Right atrium auricular region (tissue), 2 donors: ENCODE measurements around the gene ADM. TPM values are rescaled to one million over a fixed set of nuclear protein-coding genes. Genes with fewer than 3 reads are reported as not detected.
A peak's percentile ranks its signal among the peaks of the same experiment; 100 is the strongest.

ENCODE experiments used
- DNase-seq: peaks from one replicate; pipeline ENCODE4 v3.0.0-alpha.2; 2019; ENCODE audit warnings: low spot score
- H3K27ac ChIP-seq, 2 donors: fragments of 200-600 bp; sonication (generic); 1 replicate in 1 of 2; 2 replicates in 1 of 2; pipeline ENCODE4 v1.5.1; 2016 to 2019
- H3K27me3 ChIP-seq, 2 donors: fragments of 200-600 bp; sonication (generic); one replicate each; pipeline versions ENCODE4 v1.5.1 to v1.6.0; 2017 to 2019
- H3K36me3 ChIP-seq: fragments of 200-600 bp; sonication (generic); one replicate; pipeline ENCODE4 v1.5.1; 2016
- H3K4me1 ChIP-seq, 2 donors: fragments of 200-600 bp; sonication (generic); one replicate each; pipeline versions ENCODE4 v1.5.1 to v1.6.0; 2017 to 2019
- H3K4me3 ChIP-seq, 2 donors: fragments of 200-600 bp; sonication (generic); 1 replicate in 1 of 2; 2 replicates in 1 of 2; pipeline ENCODE4 v1.5.1; 2017 to 2019; ENCODE audit warnings: mild to moderate bottlenecking in 1 of 2, moderate library complexity in 1 of 2
- H3K9me3 ChIP-seq, 2 donors: fragments of 200-600 bp; sonication (generic); one replicate each; pipeline ENCODE4 v1.5.1; 2019
- CTCF ChIP-seq, 2 donors: fragments of 200-600 bp; sonication (generic); IDR thresholded peaks; one replicate each; pipeline ENCODE4 v1.5.1; 2019; ENCODE audit warnings: antibody characterized with exemption in 2 of 2
- total RNA-seq, 2 donors: library from RNA; depleted of rRNA; stranded (reverse); fragments of >200 nt; gene quantifications; one replicate each; pipeline ENCODE4 v1.1.0, GENCODE V29; 2016

ADM gene
- total RNA-seq, 2 donors from 2014 or later: 31.2 to 217 TPM

- Histone ChIP-seq H3K4me1 (peaks cover 0 to 67% of the 10 kb centered on the region in 2 donors), H3K27me3 (no peaks in the 10 kb centered on the region), H3K9me3 (no peaks in the 10 kb centered on the region), H3K27ac (peak overlapping the region; percentile 85 to 88), H3K4me3 (peak overlapping the region; percentile 66), H3K36me3 (peaks cover 10% of the 10 kb centered on the region)
- TF ChIP-seq CTCF (IDR thresholded peaks at IDR 0.05): peak in 1 of 2 donors; percentile 3
- no peak for DNase-seq
Observed at GRCh38 chr11:10305964-10306918, 1.4 kb downstream of the ADM start.

- no peaks in the 10 kb centered on the region for H3K27me3 ChIP-seq
- H3K27ac ChIP-seq: peak overlapping the region; percentile 85 to 88
- H3K4me1 ChIP-seq: peaks cover 0 to 67% of the 10 kb centered on the region in 2 donors
- peak overlapping the region; percentile 66 for H3K4me3 ChIP-seq
- no peak for TF ChIP-seq CTCF (IDR thresholded peaks at IDR 0.05)
- no peaks in the 10 kb centered on the region for H3K9me3 ChIP-seq
- no peak for DNase-seq
- peaks cover 10% of the 10 kb centered on the region for H3K36me3 ChIP-seq
Observed at GRCh38 chr11:10307022-10307399, 2.1 kb downstream of the ADM start.

- peak overlapping the region; percentile 85 to 88 for H3K27ac ChIP-seq
- H3K4me3 ChIP-seq: peak overlapping the region; percentile 66
Observed at GRCh38 chr11:10307400-10308200, 2.7 kb downstream of the ADM start.

GRCh38 chr11:10308201-10308954 lies 3.5 kb downstream of the ADM start:
- Histone ChIP-seq H3K27me3 (no peaks in the 10 kb centered on the region), H3K27ac (peak overlapping the region; percentile 85 to 88), H3K4me3 (peak overlapping the region; percentile 66), H3K9me3 (no peaks in the 10 kb centered on the region), H3K4me1 (peaks cover 0 to 60% of the 10 kb centered on the region in 2 donors), H3K36me3 (peaks cover 10% of the 10 kb centered on the region)
- peak in 1 of 2 donors; percentile 36 for TF ChIP-seq CTCF (IDR thresholded peaks at IDR 0.05)
- DNase-seq: no peak

More at GRCh38 chr11:10307400-10308200, 2.7 kb downstream of the ADM start:
- Histone ChIP-seq H3K36me3 (peaks cover 10% of the 10 kb centered on the region), H3K27me3 (no peaks in the 10 kb centered on the region), H3K9me3 (no peaks in the 10 kb centered on the region), H3K4me1 (peaks cover 0 to 62% of the 10 kb centered on the region in 2 donors)
- peak; percentile 87 for DNase-seq
- peak; percentile 98 to 99 for TF ChIP-seq CTCF (IDR thresholded peaks at IDR 0.05)
